HT1080 (cell line): Measurements from ENCODE around the gene ANKFN1. TPM values are rescaled to one million over a fixed set of nuclear protein-coding genes. Genes with fewer than 3 reads are reported as not detected.
A peak's percentile ranks its signal among the peaks of the same experiment; 100 is the strongest.
"Not testable (repeated sequence)": the region's sequence is repeated elsewhere in the genome, so short reads cannot be mapped to it uniquely, and the experiment has no call there.

Experiments used
- DNase-seq: peaks from one replicate; pipeline ENCODE4 v3.0.0-alpha.2; 2015; ENCODE audit warnings: low read depth
- total RNA-seq: library from RNA; depleted of rRNA; stranded (reverse); fragments of >200 nt; shearing (Covaris generic); gene quantifications from 2 replicates; pipeline ENCODE4 v1.2.3, GENCODE V29; 2014

Gene ANKFN1
- total RNA-seq, 1 experiment from 2014 or later, result 0.10 TPM

- no peak for DNase-seq
These were observed 131.2 kb downstream of the ANKFN1 start for GRCh38 chr17:56284482-56284881.

- DNase-seq, result not testable (repeated sequence)
These were observed 135.5 kb downstream of the ANKFN1 start for GRCh38 chr17:56288786-56289185.

- no peak for DNase-seq
These were observed 136.0 kb downstream of the ANKFN1 start for GRCh38 chr17:56289321-56289720.

GRCh38 chr17:56290101-56290801, 137.0 kb downstream of the ANKFN1 start:
- no peak for DNase-seq

- DNase-seq, result no peak
These were observed 137.5 kb downstream of the ANKFN1 start for GRCh38 chr17:56290802-56291118.

GRCh38 chr17:56291226-56291805, 138.0 kb downstream of the ANKFN1 start:
- no peak for DNase-seq

- DNase-seq, result peak; percentile 94
These were observed 138.7 kb downstream of the ANKFN1 start for GRCh38 chr17:56292010-56292409.

GRCh38 chr17:56292578-56292977, 139.3 kb downstream of the ANKFN1 start:
- DNase-seq, result peak; percentile 62

GRCh38 chr17:56297184-56297583, 143.9 kb downstream of the ANKFN1 start:
- peak; percentile 75 for DNase-seq

GRCh38 chr17:56298846-56299245, 145.6 kb downstream of the ANKFN1 start:
- no peak for DNase-seq

GRCh38 chr17:56300144-56300543, 146.9 kb downstream of the ANKFN1 start:
- DNase-seq, result no peak

- DNase-seq, result no peak
These were observed 151.7 kb downstream of the ANKFN1 start for GRCh38 chr17:56305007-56305406.

GRCh38 chr17:56309897-56310296, 156.6 kb downstream of the ANKFN1 start:
- no peak for DNase-seq

- no peak for DNase-seq
These were observed 157.5 kb downstream of the ANKFN1 start for GRCh38 chr17:56310782-56311181.

- DNase-seq, result no peak
These were observed 159.9 kb downstream of the ANKFN1 start for GRCh38 chr17:56313201-56313600.

GRCh38 chr17:56314026-56314425, 160.8 kb downstream of the ANKFN1 start:
- DNase-seq, result no peak

GRCh38 chr17:56314984-56315602, 161.8 kb downstream of the ANKFN1 start:
- DNase-seq, result no peak

- no peak for DNase-seq
These were observed 163.3 kb downstream of the ANKFN1 start for GRCh38 chr17:56316604-56317003.

GRCh38 chr17:56317351-56318208, 164.3 kb downstream of the ANKFN1 start:
- no peak for DNase-seq

- DNase-seq, result peak; percentile 65
These were observed 166.3 kb downstream of the ANKFN1 start for GRCh38 chr17:56319531-56319930.

- DNase-seq, result no peak
These were observed 167.2 kb downstream of the ANKFN1 start for GRCh38 chr17:56320443-56320842.

- no peak for DNase-seq
These were observed 169.7 kb downstream of the ANKFN1 start for GRCh38 chr17:56322991-56323390.
